Measurements from ENCODE around the gene MYMK.

The MYMK gene

GRCh38 chr9:133531293-133531692 is 6.5 kb upstream of the MYMK start:
- DNase-seq (ENCODE audit: insufficient read length) = no peak
- no peak for TF ChIP-seq POLR2A (IDR thresholded peaks at IDR 0.05; ENCODE audit: low read depth, low read length)
- TF ChIP-seq POLR2AphosphoS5 (IDR thresholded peaks at IDR 0.05; ENCODE audit: low read depth, low read length) = no peak
- TF ChIP-seq TAF1 (IDR thresholded peaks at IDR 0.05; ENCODE audit: borderline replicate concordance, low read depth, low read length) = no peak
- no peak for FAIRE-seq

GRCh38 chr9:133529874-133530273 is 5.1 kb upstream of the MYMK start:
- TF ChIP-seq TAF1 (IDR thresholded peaks at IDR 0.05; ENCODE audit: borderline replicate concordance, low read depth, low read length) (no peak), POLR2A (IDR thresholded peaks at IDR 0.05; ENCODE audit: low read depth, low read length) (no peak), POLR2AphosphoS5 (IDR thresholded peaks at IDR 0.05; ENCODE audit: low read depth, low read length) (no peak)
- FAIRE-seq (no peak), DNase-seq (ENCODE audit: insufficient read length) (no peak)

GRCh38 chr9:133529457-133529856 is 4.7 kb upstream of the MYMK start:
- DNase-seq (ENCODE audit: insufficient read length) (no peak), FAIRE-seq (no peak)
- no peak for TF ChIP-seq POLR2AphosphoS5 (IDR thresholded peaks at IDR 0.05; ENCODE audit: low read depth, low read length)
- TF ChIP-seq POLR2A (IDR thresholded peaks at IDR 0.05; ENCODE audit: low read depth, low read length) = no peak
- no peak for TF ChIP-seq TAF1 (IDR thresholded peaks at IDR 0.05; ENCODE audit: borderline replicate concordance, low read depth, low read length)

- no peak for DNase-seq (ENCODE audit: insufficient read length)
- TF ChIP-seq TAF1 (IDR thresholded peaks at IDR 0.05; ENCODE audit: borderline replicate concordance, low read depth, low read length) = no peak
- no peak for TF ChIP-seq POLR2A (IDR thresholded peaks at IDR 0.05; ENCODE audit: low read depth, low read length)
- no peak for TF ChIP-seq POLR2AphosphoS5 (IDR thresholded peaks at IDR 0.05; ENCODE audit: low read depth, low read length)
- FAIRE-seq = no peak
Observed at GRCh38 chr9:133528876-133529241, 4.1 kb upstream of the MYMK start.

DNA sequence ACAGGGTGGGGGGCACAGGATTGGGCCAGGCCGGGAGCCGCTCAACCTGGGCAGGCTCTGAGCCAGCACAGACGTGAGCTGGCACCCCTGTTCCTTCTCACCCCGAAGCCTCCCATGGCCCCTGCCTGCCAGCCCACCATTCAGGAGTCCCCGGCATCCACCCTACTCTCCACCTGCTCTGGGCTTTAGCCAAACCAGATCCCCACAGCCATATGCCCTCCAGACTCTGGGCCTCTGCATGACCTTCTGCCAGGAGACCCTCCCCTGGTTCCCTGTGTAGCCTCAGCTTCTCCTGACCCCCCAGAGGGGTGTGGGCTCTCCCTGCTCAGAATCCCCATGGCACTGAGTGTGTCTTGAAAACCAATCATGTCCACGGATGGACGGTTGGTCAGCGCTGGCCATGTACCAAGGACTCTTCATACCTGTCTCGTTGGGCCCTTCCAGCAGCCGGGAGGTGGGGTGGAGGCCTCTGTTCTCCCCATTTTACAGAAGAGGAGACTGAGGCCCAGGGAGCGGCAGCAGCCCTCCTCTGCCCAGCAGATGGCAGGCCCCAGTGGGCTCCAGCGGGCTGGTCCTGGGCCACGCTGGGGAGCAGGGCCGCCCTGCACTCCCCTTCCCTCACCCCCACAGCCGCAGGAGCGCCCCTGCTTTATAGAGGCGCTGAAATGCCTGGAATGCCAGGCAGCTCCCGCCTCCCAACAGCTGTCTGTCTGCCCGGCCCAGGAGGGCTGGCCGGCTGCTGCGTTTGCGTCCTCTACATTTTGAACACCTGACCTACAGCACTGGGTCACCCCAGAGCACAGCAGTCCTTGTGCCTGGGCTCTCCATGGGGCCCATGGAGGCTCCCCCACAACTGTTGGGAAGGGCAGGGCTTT is 3.5 kb upstream of the MYMK start:
- TF ChIP-seq POLR2A (IDR thresholded peaks at IDR 0.05; ENCODE audit: low read depth, low read length) = no peak
- DNase-seq (ENCODE audit: insufficient read length) (no peak), FAIRE-seq (no peak)

- TF ChIP-seq POLR2A (IDR thresholded peaks at IDR 0.05; ENCODE audit: low read depth, low read length) (no peak), POLR2AphosphoS5 (IDR thresholded peaks at IDR 0.05; ENCODE audit: low read depth, low read length) (no peak), TAF1 (IDR thresholded peaks at IDR 0.05; ENCODE audit: borderline replicate concordance, low read depth, low read length) (no peak)
- no peak for DNase-seq (ENCODE audit: insufficient read length)
- FAIRE-seq = no peak
Observed at GRCh38 chr9:133527444-133527920, 2.7 kb upstream of the MYMK start.

DNA sequence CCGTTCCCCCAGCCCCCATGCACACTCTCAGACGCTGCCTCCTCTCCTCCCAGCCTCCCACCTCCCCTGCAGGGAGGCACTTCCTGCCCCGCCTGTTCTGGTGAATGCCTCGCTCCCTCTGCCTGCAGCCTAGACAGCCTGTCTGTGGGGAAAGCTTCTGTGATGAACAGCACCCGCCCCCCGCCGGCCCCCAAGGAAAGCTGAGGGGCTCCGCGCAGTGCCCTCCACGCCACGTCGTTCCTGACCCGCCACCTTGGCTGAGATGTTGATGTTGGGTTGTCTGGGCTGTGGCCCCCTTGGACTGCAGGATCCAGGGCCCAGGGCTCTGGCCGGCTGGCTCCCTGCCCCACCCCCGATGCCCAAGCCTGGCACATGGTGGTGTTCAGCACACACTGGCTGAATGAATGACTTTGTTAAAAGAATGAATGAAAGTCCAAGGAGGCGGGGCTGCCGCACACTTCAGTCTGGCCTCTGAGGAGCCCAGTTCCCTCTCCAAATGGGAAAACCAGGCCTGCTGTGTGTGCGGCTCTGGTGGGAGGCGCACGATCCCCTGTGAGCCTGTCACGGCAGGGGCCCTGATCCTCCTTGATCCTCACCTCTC is 2.1 kb upstream of the MYMK start:
- FAIRE-seq (no peak), DNase-seq (ENCODE audit: insufficient read length) (no peak)
- no peak for TF ChIP-seq POLR2A (IDR thresholded peaks at IDR 0.05; ENCODE audit: low read depth, low read length)
- no peak for TF ChIP-seq POLR2AphosphoS5 (IDR thresholded peaks at IDR 0.05; ENCODE audit: low read depth, low read length)
- no peak for TF ChIP-seq TAF1 (IDR thresholded peaks at IDR 0.05; ENCODE audit: borderline replicate concordance, low read depth, low read length)

DNA sequence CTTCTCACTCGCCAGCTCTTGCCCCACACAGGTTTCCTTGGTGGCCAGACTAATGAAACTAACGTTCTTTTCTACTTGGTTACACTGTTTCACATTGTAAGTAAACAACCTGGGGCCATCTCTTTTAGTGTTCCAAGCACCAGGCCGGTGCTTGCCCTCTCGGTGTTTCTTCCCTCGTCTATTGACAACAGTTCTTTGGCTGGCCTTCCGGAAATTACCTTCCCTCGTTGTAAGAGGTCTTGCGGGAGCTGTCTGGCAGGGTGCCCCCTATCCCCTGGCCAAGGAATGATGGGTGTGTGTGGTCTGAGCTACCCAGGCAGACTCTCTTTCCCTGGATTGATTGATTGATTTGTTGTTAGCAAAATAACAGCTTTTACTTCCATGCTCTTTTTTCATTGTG is 918 bp upstream of the MYMK start:
- no peak for DNase-seq (ENCODE audit: insufficient read length)
- no peak for FAIRE-seq
- TF ChIP-seq POLR2AphosphoS5 (IDR thresholded peaks at IDR 0.05; ENCODE audit: low read depth, low read length) = no peak
- no peak for TF ChIP-seq TAF1 (IDR thresholded peaks at IDR 0.05; ENCODE audit: borderline replicate concordance, low read depth, low read length)
- no peak for TF ChIP-seq POLR2A (IDR thresholded peaks at IDR 0.05; ENCODE audit: low read depth, low read length)

- TF ChIP-seq TAF1 (IDR thresholded peaks at IDR 0.05; ENCODE audit: borderline replicate concordance, low read depth, low read length) (no peak), POLR2AphosphoS5 (IDR thresholded peaks at IDR 0.05; ENCODE audit: low read depth, low read length) (no peak), POLR2A (IDR thresholded peaks at IDR 0.05; ENCODE audit: low read depth, low read length) (no peak)
- DNase-seq (ENCODE audit: insufficient read length) (no peak), FAIRE-seq (no peak)
Observed at GRCh38 chr9:133524146-133524545, 613 bp downstream of the MYMK start.

GRCh38 chr9:133523106-133523505 is 1.7 kb downstream of the MYMK start:
- no peak for DNase-seq (ENCODE audit: insufficient read length)
- TF ChIP-seq POLR2A (IDR thresholded peaks at IDR 0.05; ENCODE audit: low read depth, low read length) (no peak), TAF1 (IDR thresholded peaks at IDR 0.05; ENCODE audit: borderline replicate concordance, low read depth, low read length) (no peak), POLR2AphosphoS5 (IDR thresholded peaks at IDR 0.05; ENCODE audit: low read depth, low read length) (no peak)
- no peak for FAIRE-seq

GRCh38 chr9:133522073-133522910 is 2.5 kb downstream of the MYMK start:
- no peak for DNase-seq (ENCODE audit: insufficient read length)
- no peak for FAIRE-seq

More at GRCh38 chr9:133522073-133522910, 2.5 kb downstream of the MYMK start:
- TF ChIP-seq POLR2AphosphoS5 (IDR thresholded peaks at IDR 0.05; ENCODE audit: low read depth, low read length) (no peak), POLR2A (IDR thresholded peaks at IDR 0.05; ENCODE audit: low read depth, low read length) (no peak)

Measured in GM12892 (cell line).